PC-9 (cell line): ENCODE data around the gene FGF1.

ENCODE experiments used
- EZH2 ChIP-seq: fragments of 200-600 bp; sonication (generic); IDR thresholded peaks from 2 replicates; pipeline ENCODE4 v1.8.0; 2017; ENCODE audit warnings: antibody characterized with exemption, low read depth
- TF ChIP-seq, protein P1 (sequence below): fragments of 200-600 bp; sonication (generic); conservative IDR thresholded peaks from 2 replicates; pipeline ENCODE4 v1.6.1; 2017; ENCODE audit warnings: mixed run types, antibody characterized with exemption, mild to moderate bottlenecking, moderate library complexity

DNA sequence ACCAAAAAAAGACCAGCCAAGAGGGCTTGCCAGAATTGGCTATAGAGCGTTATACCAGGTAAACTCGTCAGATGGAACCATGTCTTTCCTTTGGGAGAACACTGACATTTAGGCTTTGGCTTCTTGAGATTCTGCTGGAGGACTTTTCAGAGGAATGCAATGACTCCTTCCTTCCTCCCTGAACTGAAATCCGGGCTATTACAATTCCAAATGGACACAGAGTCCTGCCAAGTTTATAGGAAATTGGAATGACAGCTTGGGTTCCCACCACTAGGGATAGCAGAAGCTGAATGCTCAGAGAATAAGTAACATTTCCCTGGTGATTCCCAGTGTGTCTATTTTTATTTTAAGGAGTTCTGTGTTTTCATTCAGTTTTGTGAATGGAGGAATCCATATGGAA is 143.0 kb downstream of the FGF1 start:
- TF ChIP-seq, protein P1, sequence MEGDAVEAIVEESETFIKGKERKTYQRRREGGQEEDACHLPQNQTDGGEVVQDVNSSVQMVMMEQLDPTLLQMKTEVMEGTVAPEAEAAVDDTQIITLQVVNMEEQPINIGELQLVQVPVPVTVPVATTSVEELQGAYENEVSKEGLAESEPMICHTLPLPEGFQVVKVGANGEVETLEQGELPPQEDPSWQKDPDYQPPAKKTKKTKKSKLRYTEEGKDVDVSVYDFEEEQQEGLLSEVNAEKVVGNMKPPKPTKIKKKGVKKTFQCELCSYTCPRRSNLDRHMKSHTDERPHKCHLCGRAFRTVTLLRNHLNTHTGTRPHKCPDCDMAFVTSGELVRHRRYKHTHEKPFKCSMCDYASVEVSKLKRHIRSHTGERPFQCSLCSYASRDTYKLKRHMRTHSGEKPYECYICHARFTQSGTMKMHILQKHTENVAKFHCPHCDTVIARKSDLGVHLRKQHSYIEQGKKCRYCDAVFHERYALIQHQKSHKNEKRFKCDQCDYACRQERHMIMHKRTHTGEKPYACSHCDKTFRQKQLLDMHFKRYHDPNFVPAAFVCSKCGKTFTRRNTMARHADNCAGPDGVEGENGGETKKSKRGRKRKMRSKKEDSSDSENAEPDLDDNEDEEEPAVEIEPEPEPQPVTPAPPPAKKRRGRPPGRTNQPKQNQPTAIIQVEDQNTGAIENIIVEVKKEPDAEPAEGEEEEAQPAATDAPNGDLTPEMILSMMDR: no peak
- no peak for TF ChIP-seq EZH2
